HG03575 (cell line): Measurements from ENCODE around the gene CYBA.

ENCODE experiments used
- ATAC-seq: cut with Tn5 transposase; IDR thresholded peaks from one replicate; pipeline ENCODE4 v1.9.1; 2021; ENCODE audit not compliant: unreplicated experiment, insufficient number of reproducible peaks, low FRiP score; ENCODE audit errors: extremely low read depth

Gene CYBA

DNA sequence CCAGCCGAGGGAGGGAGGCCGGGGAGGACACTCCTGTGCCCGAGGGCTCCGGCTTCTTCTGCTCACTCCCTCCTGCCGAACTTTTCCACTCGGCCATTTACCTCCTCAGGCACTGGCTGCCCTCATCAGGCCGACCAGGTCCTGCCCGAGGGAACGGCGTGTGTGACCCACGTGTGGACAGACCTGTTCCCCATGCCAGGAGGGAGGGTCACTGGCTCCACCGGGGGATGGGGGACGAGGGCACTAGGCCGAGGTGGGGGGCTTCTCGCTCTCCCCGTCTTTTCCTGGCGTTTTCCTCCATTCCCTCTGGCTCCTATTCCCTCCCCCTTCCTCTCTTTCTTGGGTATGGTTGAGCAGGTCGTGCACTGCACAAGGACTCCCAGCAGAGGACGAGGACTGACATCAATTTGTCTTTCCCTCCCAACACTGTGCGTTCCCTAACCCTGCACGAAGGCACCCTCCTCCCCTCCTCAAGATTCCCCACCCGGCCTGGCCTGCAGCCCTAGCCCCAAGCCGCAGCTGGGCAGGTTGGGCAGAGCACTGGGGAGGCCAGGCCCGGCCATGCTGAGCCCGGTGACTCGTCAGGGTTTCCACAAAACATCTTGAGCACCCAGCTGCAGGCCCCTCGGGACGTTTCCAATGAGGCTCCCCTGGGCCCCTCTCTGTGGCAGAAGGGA lies 15.7 kb downstream of the CYBA start:
- ATAC-seq = no peak

DNA sequence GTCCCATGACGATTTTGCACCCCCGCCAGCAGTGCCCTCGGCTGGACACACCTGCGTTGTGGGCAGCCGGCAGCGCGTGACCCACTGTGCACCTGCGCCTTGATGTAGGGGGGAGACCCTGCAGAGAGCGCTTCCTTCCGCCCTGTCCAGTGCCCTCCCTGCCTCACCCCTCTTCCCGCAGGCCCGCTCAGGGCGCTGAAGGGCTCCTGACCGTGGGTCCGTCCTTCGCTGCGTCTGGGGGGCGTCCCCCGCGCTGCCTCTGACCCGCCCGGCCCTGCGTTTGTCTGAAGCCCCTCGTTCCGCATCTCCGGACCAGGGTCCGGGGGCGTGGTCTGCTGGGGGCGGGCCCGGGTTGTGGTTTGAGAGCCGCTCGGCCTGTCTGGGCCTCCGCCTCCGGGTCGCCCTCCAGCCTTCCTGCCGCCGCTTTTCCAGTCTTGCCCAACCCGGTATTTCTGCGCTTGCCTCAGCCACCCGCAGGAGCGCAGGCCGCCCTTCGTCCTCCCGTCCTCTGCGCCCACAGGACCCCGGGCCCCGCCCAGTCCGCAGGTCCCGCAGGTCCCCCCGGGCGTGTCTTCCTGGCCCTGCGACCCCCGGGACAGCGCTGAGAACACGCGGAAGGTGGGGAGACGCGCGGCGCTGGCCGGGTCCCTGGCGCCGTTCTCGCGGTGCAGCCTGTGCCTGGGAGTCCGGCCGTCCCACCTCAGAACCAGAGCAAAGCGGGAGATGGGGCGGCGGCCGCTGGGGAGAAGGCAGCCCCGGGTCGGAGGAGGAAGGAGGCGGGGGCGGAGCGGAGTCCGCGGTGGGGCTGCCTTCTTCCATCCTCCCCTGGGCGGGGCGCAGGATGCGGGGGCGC lies 16.5 kb downstream of the CYBA start:
- ATAC-seq = no peak

DNA sequence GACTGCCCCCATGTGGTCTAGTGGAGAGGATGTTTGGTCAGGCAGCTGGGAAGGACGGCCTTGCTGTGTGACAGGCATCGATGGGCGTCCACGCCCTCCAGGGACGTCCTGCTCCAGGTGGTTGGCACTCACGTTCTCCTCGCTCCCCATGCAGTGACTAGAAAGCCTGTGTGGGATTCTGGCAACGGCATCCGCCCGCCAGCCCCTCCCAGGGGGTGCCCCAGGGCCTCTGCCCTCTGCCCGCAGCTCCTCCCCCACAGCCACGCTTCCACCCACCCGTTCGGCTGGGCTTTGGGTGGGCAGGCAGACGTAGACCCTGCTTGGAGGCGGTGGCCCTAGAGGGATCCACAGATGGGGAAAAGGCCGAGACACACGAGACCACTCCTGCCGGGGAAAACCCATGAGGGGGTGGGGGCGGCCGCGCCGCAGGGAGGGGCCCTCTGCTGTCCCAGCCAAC lies 17.1 kb downstream of the CYBA start:
- ATAC-seq = no peak

DNA sequence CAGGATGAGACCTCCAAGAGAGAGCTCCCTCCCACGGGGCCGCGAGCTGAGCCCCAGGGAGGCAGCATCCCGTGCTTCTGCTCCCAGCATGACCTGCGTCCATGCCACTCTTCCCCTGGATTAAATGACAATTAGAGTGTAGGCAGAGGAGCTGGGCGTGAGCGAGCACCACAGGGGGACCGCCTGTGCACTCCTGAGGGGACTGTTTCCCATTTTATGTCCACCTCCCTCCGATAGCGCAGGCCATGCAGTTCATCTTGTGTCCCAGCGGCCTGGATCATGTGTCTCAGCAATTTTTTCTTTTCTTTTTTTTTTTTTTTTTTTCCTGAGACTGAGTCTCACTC lies 18.3 kb downstream of the CYBA start:
- no peak for ATAC-seq

DNA sequence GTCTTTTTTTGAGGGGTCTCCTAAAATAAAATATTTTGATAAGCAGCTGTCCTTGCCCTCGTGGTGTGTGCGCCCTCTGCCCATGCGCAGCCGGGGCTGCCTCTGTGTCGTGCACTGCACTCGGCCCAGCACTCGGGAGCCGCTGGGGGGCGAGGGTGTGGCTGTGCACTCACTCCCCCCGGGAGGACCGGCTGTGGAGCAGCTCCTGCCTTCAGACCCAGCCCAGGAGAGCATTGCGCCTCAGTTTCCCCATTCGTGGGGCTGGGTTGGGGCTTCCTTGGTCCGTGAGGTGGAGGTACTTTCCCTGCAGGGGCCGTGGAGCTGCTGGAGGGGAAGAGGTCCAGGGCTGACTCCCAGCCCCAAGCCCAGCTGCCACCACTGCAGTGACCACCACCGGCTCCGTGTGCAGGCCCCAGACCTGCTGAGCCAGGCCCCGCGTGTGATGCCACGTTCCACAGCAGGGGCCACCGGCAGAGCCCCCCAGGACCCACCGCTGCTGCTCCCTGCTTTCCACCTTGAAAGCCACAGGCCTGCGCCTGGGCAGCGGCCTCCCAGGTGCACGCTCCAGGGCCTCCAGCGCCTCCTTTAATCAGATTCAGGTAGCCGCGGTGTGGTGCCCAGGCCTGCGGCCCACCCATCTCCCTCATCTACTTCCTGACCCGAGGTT lies 18.8 kb downstream of the CYBA start:
- ATAC-seq = no peak

DNA sequence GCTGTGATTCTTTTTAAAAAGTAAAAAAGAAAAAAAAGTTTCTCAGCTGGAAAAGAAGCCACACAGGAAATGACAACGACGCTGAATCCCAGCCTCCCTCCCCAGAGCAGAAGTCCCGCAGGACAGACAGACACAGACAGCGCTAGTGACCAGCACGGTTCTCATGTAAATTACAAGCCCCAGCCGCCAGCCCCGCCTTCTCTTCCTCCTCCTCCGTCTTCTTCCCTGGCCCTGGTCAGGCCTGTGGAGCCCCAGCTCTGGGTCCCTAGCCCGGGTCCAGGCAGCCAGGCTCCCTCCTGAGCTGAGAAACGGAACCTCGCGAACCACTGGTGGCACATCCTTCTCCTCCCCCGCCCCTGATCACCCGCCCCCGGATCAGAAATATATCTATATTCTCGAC lies 19.5 kb downstream of the CYBA start:
- no peak for ATAC-seq

DNA sequence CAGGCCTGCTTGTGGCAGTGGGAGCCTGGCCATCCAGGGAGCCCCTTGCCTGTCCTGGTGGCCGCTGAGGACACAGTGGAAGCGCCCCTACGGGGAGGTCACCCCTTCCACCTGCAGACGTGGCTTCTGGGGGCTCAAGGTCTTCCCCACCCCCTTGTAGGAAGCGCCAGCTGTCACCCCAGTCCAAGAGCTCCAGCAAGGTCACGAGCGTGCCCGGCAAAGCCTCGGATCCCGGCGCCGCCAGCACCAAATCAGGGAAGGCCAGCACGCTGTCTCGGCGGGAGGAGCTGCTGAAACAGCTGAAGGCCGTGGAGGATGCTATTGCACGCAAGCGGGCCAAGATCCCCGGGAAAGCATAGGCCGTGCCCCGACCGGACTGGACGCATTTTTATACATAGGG lies 19.9 kb downstream of the CYBA start:
- ATAC-seq = no peak

DNA sequence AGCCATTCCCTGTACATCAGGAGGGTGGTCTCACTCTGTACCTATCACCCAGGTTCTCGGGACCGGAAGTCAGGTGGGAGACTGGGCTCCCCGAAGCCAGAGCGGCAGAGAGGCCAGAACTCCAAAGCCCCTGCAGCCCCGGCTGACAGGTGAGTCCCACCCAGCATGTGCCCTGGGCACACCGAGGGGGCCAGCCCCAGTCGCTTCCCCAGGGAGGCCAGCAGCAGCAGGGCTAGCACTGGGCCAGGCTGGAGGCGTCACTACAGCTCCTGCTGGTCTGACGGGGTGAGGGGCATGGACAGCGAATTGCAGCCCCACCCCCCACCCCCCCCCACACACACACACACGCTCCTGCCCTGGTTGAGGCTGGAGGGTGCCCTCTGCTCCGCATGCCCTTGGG lies 20.4 kb downstream of the CYBA start:
- ATAC-seq = no peak

DNA sequence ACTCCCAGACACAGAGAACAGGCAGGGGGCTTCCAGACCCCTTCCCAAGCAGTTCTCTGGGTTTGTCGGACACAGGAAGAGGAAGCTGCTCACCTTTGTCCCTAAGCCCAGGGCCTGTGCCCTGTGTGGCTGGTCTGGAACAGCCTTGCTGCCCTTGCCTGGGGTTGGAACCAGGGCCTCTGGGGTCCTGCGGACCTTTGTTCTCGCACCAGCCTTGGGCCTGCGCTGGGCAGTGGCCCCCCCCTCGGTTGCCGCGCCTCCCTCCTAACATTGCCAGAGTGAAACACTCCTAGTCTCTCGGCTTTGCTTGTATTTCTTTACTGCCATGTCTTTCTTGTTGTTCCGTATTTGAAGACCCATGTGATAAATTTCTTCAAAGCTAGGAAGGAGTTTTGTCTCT lies 21.0 kb downstream of the CYBA start:
- ATAC-seq = no peak

DNA sequence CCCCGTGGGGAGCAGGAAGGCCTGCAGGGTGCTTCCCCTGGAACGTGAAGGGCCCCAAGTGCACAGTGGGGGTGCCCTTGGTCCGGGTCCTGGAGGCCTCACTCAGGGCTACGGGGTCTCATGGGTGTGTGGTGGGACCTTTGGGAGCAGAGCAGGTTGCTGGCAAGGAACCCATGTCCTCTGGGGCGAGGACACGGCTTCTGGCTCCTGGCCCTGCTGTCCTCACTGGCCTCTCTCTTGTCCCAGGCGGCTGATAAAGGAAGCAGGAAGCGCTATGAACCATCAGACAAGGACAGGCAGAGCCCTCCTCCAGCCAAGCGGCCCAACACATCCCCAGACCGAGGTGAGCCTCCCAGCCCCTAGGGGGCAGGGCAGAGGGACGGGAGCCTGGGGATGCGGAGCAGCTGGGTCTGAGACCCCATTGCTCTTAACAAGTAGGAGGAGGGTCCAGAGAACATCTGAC lies 22.3 kb downstream of the CYBA start:
- no peak for ATAC-seq

DNA sequence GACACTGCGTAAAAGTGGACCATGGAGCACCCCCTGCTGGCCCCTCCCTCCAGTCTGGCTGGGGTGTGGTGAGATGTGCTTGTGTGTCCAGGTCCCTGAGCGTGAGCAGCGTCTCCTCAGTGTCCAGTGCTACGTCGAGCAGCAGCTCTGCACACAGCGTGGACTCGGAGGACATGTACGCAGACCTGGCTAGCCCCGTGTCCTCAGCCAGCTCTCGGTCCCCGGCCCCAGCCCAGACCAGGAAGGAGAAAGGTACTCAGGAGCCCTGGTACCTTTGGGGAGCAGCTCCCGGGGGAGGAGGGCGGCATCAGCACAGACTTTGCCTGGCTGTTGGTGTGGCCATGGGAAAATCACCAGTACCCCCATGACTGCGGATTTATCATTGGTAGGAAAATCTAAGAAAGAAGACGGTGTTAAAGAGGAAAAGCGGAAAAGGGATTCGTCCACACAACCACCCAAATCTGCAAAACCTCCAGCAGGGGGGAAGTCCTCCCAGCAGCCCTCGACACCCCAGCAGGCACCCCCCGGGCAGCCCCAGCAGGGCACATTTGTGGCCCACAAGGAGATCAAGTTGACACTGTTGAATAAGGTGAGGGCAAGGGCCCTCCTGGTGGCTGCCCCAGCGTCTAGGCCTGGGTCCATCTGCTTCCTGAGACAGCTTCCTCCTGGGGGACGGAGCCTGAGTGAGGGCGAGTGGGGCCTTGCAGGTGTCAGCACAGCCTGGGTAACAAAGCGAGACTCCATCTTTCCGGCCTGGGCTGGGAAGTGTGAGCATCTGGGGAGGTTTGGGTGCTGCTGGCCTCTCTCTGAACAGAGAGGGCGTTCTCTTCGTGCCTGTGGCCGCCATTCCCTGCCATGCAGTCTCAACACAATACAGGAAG lies 23.1 kb downstream of the CYBA start:
- no peak for ATAC-seq

DNA sequence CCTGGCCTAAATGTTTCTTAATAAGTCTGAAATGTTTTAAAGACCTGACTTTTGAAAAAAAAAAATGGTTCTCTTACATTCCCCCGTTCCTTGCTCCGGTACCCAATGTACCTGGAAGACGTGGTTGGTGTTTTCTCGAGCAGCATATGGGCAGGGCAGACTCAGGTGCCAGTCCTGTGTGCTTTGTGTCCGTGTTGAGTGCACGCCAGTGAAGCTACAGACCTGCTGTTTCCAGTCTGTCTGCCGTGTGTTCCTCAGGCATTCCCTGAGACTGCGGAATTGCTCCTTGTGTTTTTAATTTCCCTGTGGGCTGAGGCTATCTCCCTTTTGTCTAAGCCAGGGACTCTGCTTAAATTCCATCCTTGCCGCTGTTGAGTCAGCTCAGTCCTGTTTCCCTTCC lies 24.2 kb downstream of the CYBA start:
- ATAC-seq = no peak

DNA sequence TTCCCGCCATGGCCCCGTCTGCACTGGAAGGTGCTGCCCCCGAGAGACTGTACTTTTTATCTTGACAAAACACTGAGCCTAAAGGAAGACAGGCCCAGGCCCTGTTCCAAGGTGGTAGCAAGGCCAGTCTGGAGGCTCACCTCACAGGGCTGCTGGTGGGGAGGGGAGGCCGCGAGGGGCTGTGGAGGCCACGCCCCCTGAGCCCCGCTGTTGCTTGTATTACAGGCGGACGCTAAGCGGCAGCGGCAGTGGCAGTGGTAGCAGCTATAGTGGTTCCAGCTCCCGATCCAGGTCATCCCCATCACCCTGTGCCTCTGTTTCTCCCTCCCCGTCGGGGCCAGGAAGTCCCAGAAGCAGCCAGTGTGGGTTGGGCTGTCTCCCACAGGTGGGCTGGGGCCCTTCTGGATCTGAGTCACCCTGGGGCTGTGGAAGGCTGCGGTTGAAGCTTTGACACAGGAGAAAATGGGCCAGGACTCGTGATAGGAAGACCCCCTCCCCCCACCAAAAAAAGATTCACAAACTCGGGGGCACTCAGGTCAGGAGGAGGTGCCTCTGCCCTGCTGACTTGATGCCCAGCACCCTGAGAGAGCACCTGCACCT lies 25.8 kb downstream of the CYBA start:
- ATAC-seq = no peak

DNA sequence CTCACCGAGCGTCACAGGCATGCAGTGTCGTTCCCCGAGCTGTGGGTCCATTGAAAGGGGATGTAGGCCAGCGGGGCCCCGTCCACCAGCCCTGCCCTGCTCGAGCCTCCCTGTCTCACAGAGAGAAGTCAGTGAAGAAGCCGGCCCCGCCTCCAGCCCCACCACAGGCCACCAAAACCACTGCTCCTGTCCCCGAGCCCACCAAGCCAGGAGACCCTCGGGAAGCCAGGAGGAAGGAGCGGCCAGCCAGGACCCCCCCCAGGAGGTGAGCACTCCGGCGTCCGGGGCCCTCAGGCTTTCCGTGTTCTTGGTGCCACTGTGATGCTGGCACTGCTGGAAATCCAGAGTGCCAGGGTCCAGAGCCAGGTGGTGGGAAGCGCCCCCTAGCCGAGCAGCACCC lies 26.4 kb downstream of the CYBA start:
- ATAC-seq = no peak

DNA sequence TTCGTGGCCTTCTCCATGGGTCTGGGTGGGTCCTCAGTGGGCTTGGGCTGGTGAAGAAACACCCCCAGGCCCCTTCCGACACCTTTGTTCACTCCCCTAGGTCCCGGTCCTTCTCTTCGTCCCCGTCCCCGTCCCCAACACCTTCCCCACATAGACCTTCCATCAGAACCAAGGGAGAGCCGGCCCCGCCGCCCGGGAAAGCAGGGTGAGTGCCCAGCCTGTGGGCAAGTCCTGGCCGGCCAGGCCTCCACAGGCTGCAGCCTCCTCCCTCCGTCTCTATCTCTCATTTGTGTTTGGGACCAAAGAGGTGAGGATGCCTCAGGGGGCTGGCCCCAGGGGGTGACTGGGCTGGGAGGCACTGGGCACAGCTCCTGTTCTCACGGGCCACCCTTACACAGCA lies 27.0 kb downstream of the CYBA start:
- no peak for ATAC-seq

DNA sequence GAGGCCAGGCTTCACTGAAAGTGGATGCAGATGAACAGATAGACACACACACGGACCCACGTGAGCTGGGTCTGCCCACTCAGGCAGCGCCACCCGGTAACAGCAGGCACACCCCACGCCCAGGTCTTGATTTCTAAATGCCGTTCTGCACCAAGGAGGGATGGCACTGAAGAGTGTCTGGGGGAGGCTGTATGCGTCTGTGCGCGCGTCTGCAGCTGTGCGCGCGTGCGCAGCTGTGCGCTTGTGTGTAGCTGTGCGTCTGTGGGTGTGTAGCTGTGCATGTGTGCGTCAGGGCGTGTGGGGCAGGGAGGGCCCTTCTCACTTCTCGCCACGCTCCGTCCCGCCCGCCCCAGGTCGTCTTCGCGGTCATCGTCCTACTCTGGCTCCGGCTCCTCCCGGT lies 28.0 kb downstream of the CYBA start:
- no peak for ATAC-seq

DNA sequence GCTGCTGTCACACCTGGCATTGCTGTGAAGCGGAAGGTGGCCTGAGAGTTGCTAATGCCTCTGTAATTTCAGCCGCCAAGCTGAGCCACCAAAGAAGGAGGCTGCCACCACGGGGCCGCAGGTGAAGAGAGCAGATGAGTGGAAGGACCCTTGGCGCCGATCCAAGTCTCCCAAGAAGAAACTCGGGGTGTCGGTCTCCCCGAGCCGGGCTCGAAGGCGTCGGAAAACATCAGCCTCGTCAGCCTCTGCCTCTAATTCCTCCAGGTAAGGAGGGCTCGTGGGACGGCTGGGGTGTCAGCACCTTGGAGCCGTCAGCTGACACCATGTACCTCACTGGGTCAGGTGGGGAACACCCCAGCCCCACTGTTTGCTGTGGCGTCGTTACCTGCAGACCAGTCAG lies 28.7 kb downstream of the CYBA start:
- ATAC-seq = no peak

DNA sequence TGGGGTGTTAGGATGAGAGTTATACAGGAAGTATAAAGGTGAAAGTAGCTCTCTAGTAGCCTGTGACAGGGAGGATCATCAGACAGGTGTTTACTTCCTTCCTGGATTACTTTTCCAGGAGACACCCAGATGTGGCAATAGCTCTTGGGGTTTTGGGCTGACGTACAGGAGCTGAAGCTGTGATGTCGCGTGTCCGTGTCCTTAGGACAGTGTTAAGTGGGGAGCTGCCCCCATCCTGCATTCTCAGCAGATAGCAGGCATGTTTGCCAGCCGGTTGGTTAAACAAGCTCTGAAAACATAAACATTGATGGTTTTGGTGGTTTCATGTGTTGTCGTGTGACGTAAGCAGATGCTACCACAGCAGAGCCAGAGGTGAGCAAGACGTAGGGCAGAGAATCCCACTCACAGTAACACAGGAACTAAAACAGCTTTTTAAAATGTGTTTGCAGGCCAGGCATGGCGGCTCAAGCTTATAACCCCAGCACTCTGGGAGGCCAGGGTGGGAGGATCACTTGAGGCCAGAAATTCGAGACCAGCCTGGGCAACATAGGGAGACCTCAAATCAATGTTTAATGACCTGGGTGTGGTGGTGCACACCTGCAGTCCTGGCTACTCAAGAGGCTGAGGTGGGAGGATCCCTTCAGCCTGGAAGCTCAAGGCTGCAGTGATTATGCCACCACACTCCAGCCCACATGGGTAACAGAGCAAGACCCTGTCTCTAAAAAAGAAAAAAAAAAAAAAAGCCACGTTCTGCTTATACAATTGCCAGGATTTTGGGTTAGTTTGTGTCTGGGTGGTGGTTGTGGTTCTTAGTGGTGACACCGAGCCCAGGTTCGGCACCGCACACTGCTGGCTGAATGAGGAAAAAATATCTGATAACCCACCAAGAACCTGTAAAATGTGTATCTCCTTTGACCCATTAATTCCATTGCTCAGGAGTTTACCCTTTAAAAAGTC lies 30.7 kb downstream of the CYBA start:
- ATAC-seq = no peak
